ENCODE results near the gene POU2AF1. TPM values are rescaled to one million over a fixed set of nuclear protein-coding genes. Genes with fewer than 3 reads are reported as not detected.

Gene POU2AF1
- total and polyA plus RNA-seq, 2 of the 13 experiments (the other 11 are each of a cell fraction or from before 2014, with no cell fraction given), result 1.9 to 3.6 TPM

- FAIRE-seq, result no peak
- POLR2A ChIA-PET, result interaction anchor here (1.2 kb wide), 1 partner anchor 8 kb away, joined by 3 read pairs; no protein-coding TSS in a partner anchor
Measured at GRCh38 chr11:111342329-111342728, 36.7 kb downstream of the POU2AF1 start.

GRCh38 chr11:111339758-111340388 is 39.2 kb downstream of the POU2AF1 start:
- H3K4me3 ChIP-seq (replicated peaks in 1 of 3; ENCODE audit: insufficient read depth in 1 of 3, low read depth in 2 of 3, low read length in 3 of 3), result no peak overlapping the region
- H3K9ac ChIP-seq (ENCODE audit: insufficient read depth, low read depth, low read length), result no peak overlapping the region
- ChIA-PET POLR2A (no interaction called here), CTCF (ENCODE audit: low intra/inter-chr PET ratio, low total read pairs) (no interaction called here)
- TF ChIP-seq DR1 (CRISPR knock-in tag; IDR thresholded peaks at IDR 0.05) (no peak), ZNF382 (CRISPR knock-in tag; IDR thresholded peaks at IDR 0.05; ENCODE audit: borderline replicate concordance) (peak; percentile 91), MXD3 (CRISPR knock-in tag; IDR thresholded peaks at IDR 0.05) (no peak), FOSL2 (CRISPR knock-in tag; IDR thresholded peaks at IDR 0.05) (no peak), NFE2 (CRISPR knock-in tag; IDR thresholded peaks at IDR 0.05) (no peak), TSC22D2 (CRISPR knock-in tag; IDR thresholded peaks at IDR 0.05; ENCODE audit: borderline replicate concordance) (no peak), ZNF205 (CRISPR knock-in tag; IDR thresholded peaks at IDR 0.05) (no peak), TMF1 (CRISPR knock-in tag; IDR thresholded peaks at IDR 0.05; ENCODE audit: low read depth) (no peak)
- in situ Hi-C loops (cut with HindIII; ENCODE audit: extremely low pct_ligation_motif_present, low pct_unique_long_range_greater_than_20kb), result no loop called here
- no peaks in the 10 kb centered on the region for H3K36me3 ChIP-seq (replicated peaks in 1 of 2; ENCODE audit: control insufficient read depth in 1 of 2, insufficient read depth in 2 of 2, low read length in 2 of 2)
- H3K27me3 ChIP-seq (ENCODE audit: control insufficient read depth in 1 of 2, insufficient read depth in 2 of 2, low read length in 2 of 2), result no peaks in the 10 kb centered on the region
- BruUV-seq (replicated peaks), result no TSS peak
- H3K4me2 ChIP-seq (ENCODE audit: low read depth, low read length), result no peak overlapping the region
- no peaks in the 10 kb centered on the region for H4K20me1 ChIP-seq (ENCODE audit: insufficient read depth, low read length)
- ATAC-seq (no peak), DNase-seq (ENCODE audit: low spot score) (no peak), FAIRE-seq (no peak)
- intact Hi-C loops (cut with micrococcal nuclease; ENCODE audit: unreplicated experiment), result no loop called here
- no peak overlapping the region for H3K27ac ChIP-seq (ENCODE audit: extremely low read length, insufficient read depth, low read length)
- peaks cover 12% of the 10 kb centered on the region for H3K9me3 ChIP-seq (ENCODE audit: low read length)
- H3K4me1 ChIP-seq (ENCODE audit: insufficient read depth, low read length), result peaks cover 47% of the 10 kb centered on the region
- no peaks in the 10 kb centered on the region for H3K79me2 ChIP-seq (ENCODE audit: insufficient read depth, low read length)
- no peak overlapping the region for H2AFZ ChIP-seq (ENCODE audit: low read length)

More at GRCh38 chr11:111342329-111342728, 36.7 kb downstream of the POU2AF1 start:
- H3K4me3 ChIP-seq (replicated peaks in 1 of 3; ENCODE audit: insufficient read depth in 1 of 3, low read depth in 2 of 3, low read length in 3 of 3), result no peak overlapping the region
- no peak for TF ChIP-seq PATZ1 (CRISPR knock-in tag; IDR thresholded peaks at IDR 0.05)
- no peak overlapping the region for H2AFZ ChIP-seq (ENCODE audit: low read length)
- H3K27me3 ChIP-seq (ENCODE audit: control insufficient read depth in 1 of 2, insufficient read depth in 2 of 2, low read length in 2 of 2), result no peaks in the 10 kb centered on the region
- no peaks in the 10 kb centered on the region for H3K79me2 ChIP-seq (ENCODE audit: insufficient read depth, low read length)
- in situ Hi-C loops (cut with HindIII; ENCODE audit: extremely low pct_ligation_motif_present, low pct_unique_long_range_greater_than_20kb) (no loop called here), intact Hi-C loops (cut with micrococcal nuclease; ENCODE audit: unreplicated experiment) (no loop called here)
- CTCF ChIA-PET (ENCODE audit: low intra/inter-chr PET ratio, low total read pairs), result no interaction called here
- H3K4me1 ChIP-seq (ENCODE audit: insufficient read depth, low read length), result peaks cover 27% of the 10 kb centered on the region
- no TSS peak for BruUV-seq (replicated peaks)
- H3K9me3 ChIP-seq (ENCODE audit: low read length), result peaks cover 12% of the 10 kb centered on the region
- H3K4me2 ChIP-seq (ENCODE audit: low read depth, low read length), result no peak overlapping the region
- DNase-seq (ENCODE audit: low spot score) (no peak), ATAC-seq (no peak)
- H3K9ac ChIP-seq (ENCODE audit: insufficient read depth, low read depth, low read length), result no peak overlapping the region
- H4K20me1 ChIP-seq (ENCODE audit: insufficient read depth, low read length), result no peaks in the 10 kb centered on the region
- H3K36me3 ChIP-seq (replicated peaks in 1 of 2; ENCODE audit: control insufficient read depth in 1 of 2, insufficient read depth in 2 of 2, low read length in 2 of 2), result no peaks in the 10 kb centered on the region
- 94% methylated on average over 3 of the region's 3 CpGs for WGBS (ENCODE audit: low lambda C conversion rate)
- H3K27ac ChIP-seq (ENCODE audit: extremely low read length, insufficient read depth, low read length), result no peak overlapping the region
